GM12878 (cell line): ENCODE results near the gene KIF3A. TPM values are rescaled to one million over a fixed set of nuclear protein-coding genes. Genes with fewer than 3 reads are reported as not detected.

ENCODE experiments used
- ATAC-seq: fragments of 200-7000 bp; cut with Tn5 transposase; 3 replicates; pipeline ENCODE4 v1.9.1; 2020; ENCODE audit warnings: mild to moderate bottlenecking, moderate library complexity
- BruUV-seq: library from RNA; stranded (reverse); fragments of 400-500 nt; replicated peaks from 2 replicates; lab custom pipeline; 2021; lab: Mats Ljungman, UMichigan
- CTCF ChIA-PET: fragments of 300-600 bp; sonication (Branson Sonifier 250); formaldehyde crosslinking; extraction: SDS; loops from one replicate; lab custom pipeline; 2021; ENCODE audit warnings: inconsistent platforms; lab: Yijun Ruan, JAX
- POLR2A ChIA-PET: fragments of 350-600 bp; formaldehyde crosslinking; extraction: SDS; loops from one replicate; lab custom pipeline; 2021; ENCODE audit warnings: inconsistent platforms; lab: Charles Lee
- RAD21 ChIA-PET: fragments of 300-600 bp; sonication (Branson Sonifier 250); formaldehyde crosslinking; loops from one replicate; lab custom pipeline; 2023; ENCODE audit warnings: antibody characterized with exemption; ENCODE audit not compliant: unreplicated experiment; lab: Charles Lee
- SMC1A ChIA-PET: fragments of 300-600 bp; sonication (Branson Sonifier 250); formaldehyde crosslinking; loops from one replicate; lab custom pipeline; 2023; ENCODE audit not compliant: unreplicated experiment, uncharacterized antibody; lab: Charles Lee
- DNase-seq: peaks from one replicate; pipeline ENCODE4 v3.0.0-alpha.2; 2011; ENCODE audit warnings: low read depth, low spot score
- FAIRE-seq: peaks from 3 replicates; lab custom pipeline; 2011; peaks lifted over from hg19 to GRCh38; lab: Jason Lieb, UNC
- H2AFZ ChIP-seq: 2 replicates; pipeline ENCODE4 v1.6.0; 2011; ENCODE audit warnings: low read depth, low read length, control low read depth; ENCODE audit not compliant: control insufficient read depth
- H3K27ac ChIP-seq: 2 replicates; pipeline ENCODE4 v1.5.1; 2011; ENCODE audit warnings: control low read depth; ENCODE audit not compliant: control insufficient read depth, insufficient read depth
- H3K27me3 ChIP-seq, 2 experiments: replicated peaks in 1 of 2; 2 replicates each; pipeline versions ENCODE4 v1.6.0 to v1.6.1; 2011; ENCODE audit warnings: low read length in 1 of 2; ENCODE audit not compliant: control insufficient read depth in 2 of 2, insufficient read depth in 2 of 2
- H3K36me3 ChIP-seq, 2 experiments: 2 replicates each; pipeline ENCODE4 v1.5.1; 2011; ENCODE audit warnings: low read length in 1 of 2; ENCODE audit not compliant: control insufficient read depth in 2 of 2, insufficient read depth in 2 of 2
- H3K4me1 ChIP-seq: 2 replicates; pipeline ENCODE4 v1.6.1; 2011; ENCODE audit warnings: mild to moderate bottlenecking, low read length, moderate library complexity, mixed read lengths; ENCODE audit not compliant: control insufficient read depth, insufficient read depth
- H3K4me2 ChIP-seq: 2 replicates; pipeline ENCODE4 v1.6.0; 2011; ENCODE audit warnings: control low read depth; ENCODE audit not compliant: control insufficient read depth, insufficient read depth
- H3K4me3 ChIP-seq: fragments of 200-600 bp; sonication (generic); 2 replicates; pipeline ENCODE4 v1.5.1; 2016
- H3K79me2 ChIP-seq: 2 replicates; pipeline ENCODE4 v1.6.0; 2011; ENCODE audit warnings: low read length; ENCODE audit not compliant: control insufficient read depth, insufficient read depth
- H3K9ac ChIP-seq: 2 replicates; pipeline ENCODE4 v1.8.0; 2011; ENCODE audit warnings: low read length, control low read depth, mixed read lengths; ENCODE audit not compliant: control insufficient read depth, insufficient read depth
- H3K9me3 ChIP-seq: replicated peaks from 3 replicates; pipeline ENCODE4 v1.5.1; 2011; ENCODE audit warnings: mild to moderate bottlenecking, low read length; ENCODE audit not compliant: control insufficient read depth, insufficient read depth
- H4K20me1 ChIP-seq: 2 replicates; pipeline ENCODE4 v1.6.0; 2011; ENCODE audit not compliant: control insufficient read depth, insufficient read depth
- ESRRA ChIP-seq: IDR thresholded peaks from 2 replicates; pipeline ENCODE4 v1.6.1; 2012; ENCODE audit warnings: mild to moderate bottlenecking, low read length, improper control_type of control experiment
- HDGF ChIP-seq: fragments of 450-650 bp; IDR thresholded peaks from 2 replicates; pipeline ENCODE4 v1.6.1; 2016; ENCODE audit warnings: antibody characterized with exemption
- IKZF2 ChIP-seq, 2 experiments: fragments of 450-650 bp; IDR thresholded peaks; 2 replicates each; pipeline ENCODE4 v1.6.1; 2017; ENCODE audit warnings: mild to moderate bottlenecking in 2 of 2, moderate library complexity in 2 of 2
- KAT2A ChIP-seq: conservative IDR thresholded peaks from 2 replicates; pipeline ENCODE4 v1.6.1; 2011; ENCODE audit warnings: low read depth, low read length; ENCODE audit not compliant: control insufficient read depth
- MEF2B ChIP-seq: fragments of 450-650 bp; IDR thresholded peaks from 2 replicates; pipeline ENCODE4 v1.6.1; 2018; ENCODE audit warnings: mild to moderate bottlenecking, moderate library complexity; ENCODE audit not compliant: partially characterized antibody, poor library complexity, severe bottlenecking
- PAX5 ChIP-seq: IDR thresholded peaks from 2 replicates; pipeline ENCODE4 v1.6.1; 2011; ENCODE audit warnings: low read depth, low read length, borderline replicate concordance
- RAD51 ChIP-seq: fragments of 450-650 bp; IDR thresholded peaks from 2 replicates; pipeline ENCODE4 v1.6.1; 2016; ENCODE audit warnings: moderate library complexity, mild to moderate bottlenecking, inconsistent platforms
- SMC3 ChIP-seq: IDR thresholded peaks from 2 replicates; pipeline ENCODE4 v1.6.1; 2011; ENCODE audit warnings: low read length, improper control_type of control experiment, borderline replicate concordance
- WRNIP1 ChIP-seq: IDR thresholded peaks from 2 replicates; pipeline ENCODE4 v1.6.1; 2011; ENCODE audit warnings: low read depth, low read length, improper control_type of control experiment, borderline replicate concordance
- ZBED1 ChIP-seq: IDR thresholded peaks from 2 replicates; pipeline ENCODE4 v1.6.1; 2016; ENCODE audit warnings: borderline replicate concordance
- WGBS: methylation state at CpG from one replicate; pipeline ENCODE4 v1.1.6; 2016; ENCODE audit warnings: low lambda C conversion rate; ENCODE audit not compliant: insufficient replicate concordance, insufficient coverage; ENCODE audit errors: missing lambda C conversion rate; 5-methylcytosine and 5-hydroxymethylcytosine counted together
- in situ Hi-C: fragments of 300-500 bp; cut with MboI; formaldehyde crosslinking; loops from 9 replicates; pipeline ENCODE4 v1.14.3; 2018; ENCODE audit warnings: mixed read lengths
- intact Hi-C: fragments of 100-400 bp; cut with micrococcal nuclease; formaldehyde crosslinking; loops from one replicate; pipeline ENCODE4 v1.14.2; 2022; ENCODE audit not compliant: unreplicated experiment
- polyA plus RNA-seq, 11 experiments: library from polyadenylated mRNA; depleted of rRNA in 4 of 11; unstranded in 6 of 11; stranded (reverse) in 5 of 11; fragments of >200 nt; fragmentation: Nextera tagmentation in 4 of 11; fragmentation: Illumina TruSeq in 1 of 11; extraction: Ambion mirVana in 4 of 11; extraction: Trizol in 1 of 11; gene quantifications; 1 replicate in 1 of 11; 2 replicates in 10 of 11; pipeline versions ENCODE4 v1.2.1 to v1.2.3, GENCODE V29; 2011 to 2016; ENCODE audit warnings: inconsistent platforms in 2 of 11, missing spikeins in 2 of 11, low read depth in 1 of 11
- total RNA-seq, 4 experiments: library from RNA; depleted of rRNA in 3 of 4; stranded (reverse); fragments of >200 nt in 3 of 4; fragmentation: Illumina TruSeq in 1 of 4; extraction: Trizol in 1 of 4; gene quantifications; 2 replicates each; pipeline versions ENCODE4 v1.2.1 to v1.2.3, GENCODE V29; 2013 to 2021
- TF ChIP-seq, protein P1 (sequence below): IDR thresholded peaks from 2 replicates; pipeline ENCODE4 v1.6.1; 2011; ENCODE audit warnings: borderline replicate concordance, low read depth, mild to moderate bottlenecking, moderate library complexity, mixed read lengths, low read length; ENCODE audit not compliant: insufficient read depth; ENCODE audit errors: extremely low read length
- TF ChIP-seq, protein P2 (sequence below): IDR thresholded peaks from 2 replicates; pipeline ENCODE4 v1.6.1; 2011; ENCODE audit warnings: mild to moderate bottlenecking, low read depth, low read length, moderate library complexity; ENCODE audit not compliant: insufficient replicate concordance

The KIF3A gene
- total and polyA plus RNA-seq, 10 of the 15 experiments (the other 5 are each of a cell fraction or from before 2014, with no cell fraction given) = 2.7 to 36.5 (median 10.0) TPM

DNA sequence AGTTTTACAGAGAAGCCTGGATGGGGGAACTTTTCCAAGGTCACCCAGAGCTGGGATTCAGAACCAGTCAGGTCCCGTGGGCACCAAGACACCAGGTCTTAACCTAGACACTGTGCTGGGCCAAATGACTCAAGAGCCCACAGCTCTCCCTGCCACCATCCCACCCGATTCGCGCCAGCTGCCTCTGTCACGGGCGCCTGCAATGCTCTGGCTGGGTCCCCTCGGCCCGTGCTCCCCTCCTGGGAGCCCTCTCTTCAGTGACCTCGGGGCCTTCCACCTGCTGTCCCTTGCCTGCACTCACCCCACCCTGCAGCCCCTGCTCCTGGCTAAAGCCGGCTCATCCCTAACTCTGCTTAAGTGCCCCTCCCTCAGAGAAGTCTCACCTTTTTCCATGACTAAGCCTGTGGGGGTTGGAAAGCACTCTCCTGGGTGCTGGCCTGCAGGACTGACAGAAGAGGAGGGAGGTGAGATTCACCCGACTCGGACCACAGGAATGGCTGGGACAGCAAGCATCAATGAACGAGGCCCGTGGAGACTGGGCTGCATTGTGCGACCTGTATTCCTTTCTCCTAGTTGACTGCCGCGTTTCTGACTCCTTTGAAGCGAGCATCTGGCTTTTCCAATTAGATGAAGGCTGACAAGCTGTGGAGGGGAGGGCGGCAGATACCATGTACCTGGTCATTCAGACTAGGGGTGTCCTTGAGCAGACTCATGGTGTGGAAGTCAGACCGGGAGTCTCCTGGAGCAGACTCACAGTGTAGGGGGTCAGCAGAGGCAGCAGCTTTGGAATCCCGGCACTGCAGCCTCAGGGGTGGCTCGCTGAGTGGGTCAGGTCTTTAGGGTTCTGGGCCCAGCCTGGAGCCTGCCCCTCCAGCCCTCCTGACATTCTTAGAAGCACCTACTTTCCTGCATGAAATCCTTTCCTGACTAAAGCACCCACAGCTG, 69.3 kb downstream of the KIF3A start (continued):
- TF ChIP-seq, protein P1, sequence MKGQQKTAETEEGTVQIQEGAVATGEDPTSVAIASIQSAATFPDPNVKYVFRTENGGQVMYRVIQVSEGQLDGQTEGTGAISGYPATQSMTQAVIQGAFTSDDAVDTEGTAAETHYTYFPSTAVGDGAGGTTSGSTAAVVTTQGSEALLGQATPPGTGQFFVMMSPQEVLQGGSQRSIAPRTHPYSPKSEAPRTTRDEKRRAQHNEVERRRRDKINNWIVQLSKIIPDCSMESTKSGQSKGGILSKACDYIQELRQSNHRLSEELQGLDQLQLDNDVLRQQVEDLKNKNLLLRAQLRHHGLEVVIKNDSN = no peak
- TF ChIP-seq HDGF = no peak
- no peak for TF ChIP-seq ESRRA
- TF ChIP-seq WRNIP1 = no peak
- TF ChIP-seq, protein P2, sequence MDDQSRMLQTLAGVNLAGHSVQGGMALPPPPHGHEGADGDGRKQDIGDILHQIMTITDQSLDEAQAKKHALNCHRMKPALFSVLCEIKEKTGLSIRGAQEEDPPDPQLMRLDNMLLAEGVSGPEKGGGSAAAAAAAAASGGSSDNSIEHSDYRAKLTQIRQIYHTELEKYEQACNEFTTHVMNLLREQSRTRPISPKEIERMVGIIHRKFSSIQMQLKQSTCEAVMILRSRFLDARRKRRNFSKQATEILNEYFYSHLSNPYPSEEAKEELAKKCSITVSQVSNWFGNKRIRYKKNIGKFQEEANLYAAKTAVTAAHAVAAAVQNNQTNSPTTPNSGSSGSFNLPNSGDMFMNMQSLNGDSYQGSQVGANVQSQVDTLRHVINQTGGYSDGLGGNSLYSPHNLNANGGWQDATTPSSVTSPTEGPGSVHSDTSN = no peak
- TF ChIP-seq PAX5 = no peak
- TF ChIP-seq SMC3 = no peak

DNA sequence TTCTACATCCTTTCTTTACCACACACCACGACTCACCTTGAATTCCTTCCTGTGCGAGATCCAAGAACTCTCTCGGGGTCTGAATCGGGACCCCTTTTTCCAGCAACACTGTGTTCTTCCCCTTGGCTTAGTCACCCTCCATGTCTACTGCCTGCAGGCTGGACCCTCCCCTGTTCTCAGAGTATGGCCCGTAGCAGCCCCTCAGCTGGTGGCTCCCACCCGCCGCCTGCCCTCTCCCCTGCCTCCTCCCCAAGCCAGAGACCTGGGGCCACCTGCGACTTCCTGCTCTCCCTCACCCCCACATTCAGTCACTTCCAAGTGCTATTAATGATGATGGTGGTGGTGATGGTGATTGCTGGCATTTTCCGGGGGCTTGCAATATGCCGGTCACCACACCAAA, 70.0 kb downstream of the KIF3A start:
- Histone ChIP-seq H3K27ac (no peak overlapping the region), H3K4me3 (no peak overlapping the region), H3K79me2 (no peaks in the 10 kb centered on the region), H4K20me1 (no peaks in the 10 kb centered on the region), H2AFZ (no peak overlapping the region), H3K9ac (no peak overlapping the region), H3K9me3 (no peaks in the 10 kb centered on the region), H3K36me3 (no peaks in the 10 kb centered on the region), H3K27me3 (no peaks in the 10 kb centered on the region), H3K4me1 (peaks cover 30% of the 10 kb centered on the region), H3K4me2 (no peak overlapping the region)
- WGBS = 82% methylated on average over 9 of the region's 10 CpGs
- ChIA-PET CTCF (no interaction called here), SMC1A (interaction anchor here (0.9 to 12.1 kb wide), 5 partner anchors 8 to 153 kb away, joined by 3 to 156 read pairs (median 3); partner anchors contain the start of gene IL4), POLR2A (interaction anchor here (10.8 kb wide), 1 partner anchor 7 kb away, joined by 118 read pairs; the partner anchor contains the start of gene IL4), RAD21 (interaction anchor here (0.8 to 1.4 kb wide), 3 partner anchors 8 to 70 kb away, joined by 3 to 5 read pairs (median 3); partner anchors contain the start of gene KIF3A)
- TF ChIP-seq IKZF2 (IDR thresholded peaks at IDR 0.05) = no peak
- TF ChIP-seq KAT2A = no peak
- TF ChIP-seq ZBED1 = no peak
- TF ChIP-seq RAD51 = no peak
- TF ChIP-seq MEF2B = no peak
- ATAC-seq (no peak), DNase-seq (no peak), FAIRE-seq (no peak)
- intact Hi-C loops (no loop called here), in situ Hi-C loops (no loop called here)
- no TSS peak for BruUV-seq
